ENCODE measurements around the gene PDE3A. TPM values are rescaled to one million over a fixed set of nuclear protein-coding genes. Genes with fewer than 3 reads are reported as not detected.

The PDE3A gene
- total RNA-seq, 1 experiment from 2014 or later = not detected

DNA sequence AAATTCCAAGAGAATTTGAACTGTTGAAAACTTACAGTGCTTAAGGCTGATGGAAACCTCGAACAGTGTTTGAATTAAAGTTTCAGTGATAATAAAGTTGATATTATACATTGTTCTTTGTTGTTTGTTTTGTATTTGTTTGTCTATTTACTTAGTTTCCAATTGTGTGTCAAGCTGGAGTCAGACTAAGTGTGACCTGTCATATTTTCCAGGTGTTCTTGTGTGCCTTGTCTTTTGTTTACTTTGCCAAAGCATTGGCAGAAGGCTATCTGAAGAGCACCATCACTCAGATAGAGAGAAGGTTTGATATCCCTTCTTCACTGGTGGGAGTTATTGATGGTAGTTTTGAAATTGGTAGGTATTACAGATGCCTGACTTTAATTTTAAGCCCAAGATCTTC is 332.8 kb downstream of the PDE3A start:
- no peak for DNase-seq (ENCODE audit: low spot score)

DNA sequence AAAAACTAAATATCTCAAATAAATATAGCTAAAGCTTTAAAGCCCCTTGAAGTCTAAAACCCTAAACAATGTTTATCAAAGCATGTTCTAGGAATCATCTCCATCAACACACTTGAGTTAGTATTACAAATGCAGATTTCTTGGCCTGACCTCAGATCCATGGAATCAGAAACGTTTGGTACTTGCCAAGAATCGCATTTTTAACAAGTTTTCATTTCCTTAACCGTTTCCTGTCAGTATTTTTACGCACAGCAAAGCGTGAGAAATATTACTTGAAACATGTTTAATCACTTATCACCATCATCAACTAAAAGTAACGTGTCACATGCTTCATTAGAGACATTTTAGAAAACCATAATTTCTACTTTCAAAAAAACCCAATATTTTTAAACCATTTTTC is 336.5 kb downstream of the PDE3A start:
- no peak for DNase-seq (ENCODE audit: low spot score)

DNA sequence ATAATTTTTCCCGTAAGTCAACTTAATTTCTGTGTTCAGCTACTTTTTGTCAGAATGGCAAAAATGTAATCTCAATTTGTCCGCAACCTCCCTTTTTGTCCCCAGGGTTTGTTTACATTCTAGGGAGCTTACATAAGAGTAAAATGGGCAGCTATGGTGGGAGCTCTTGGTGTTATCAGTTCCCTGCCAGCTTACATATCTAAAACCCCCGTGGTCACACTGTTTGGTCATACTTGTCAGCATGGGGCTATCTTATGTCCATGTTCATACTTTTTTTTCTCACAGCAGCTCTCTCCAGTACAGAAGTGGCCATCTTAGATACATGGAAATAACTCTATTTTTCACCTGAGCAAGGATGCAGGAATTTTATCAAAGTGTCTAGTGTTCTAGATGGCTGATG is 343.5 kb downstream of the PDE3A start:
- no peak for DNase-seq (ENCODE audit: low spot score)

DNA sequence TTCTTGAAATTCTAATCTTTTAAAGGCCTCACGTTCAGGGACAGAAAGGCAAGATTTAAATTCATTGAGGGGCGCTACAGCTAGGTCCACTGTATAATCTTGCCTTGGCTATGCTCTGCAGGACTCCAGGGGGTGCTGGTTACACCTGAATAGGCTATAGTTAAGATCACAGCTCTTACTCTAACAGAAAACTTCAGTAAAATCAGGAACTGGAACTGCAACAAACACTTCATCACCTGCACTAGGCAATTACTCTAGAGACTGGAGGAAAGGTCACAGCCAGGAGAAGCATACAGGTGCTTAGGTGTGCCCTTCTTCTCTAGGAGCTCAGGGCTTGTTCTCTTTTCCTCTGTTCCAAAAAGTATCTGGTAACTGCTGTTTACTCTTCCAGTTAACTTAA is 347.7 kb downstream of the PDE3A start:
- DNase-seq (ENCODE audit: low spot score) = no peak

DNA sequence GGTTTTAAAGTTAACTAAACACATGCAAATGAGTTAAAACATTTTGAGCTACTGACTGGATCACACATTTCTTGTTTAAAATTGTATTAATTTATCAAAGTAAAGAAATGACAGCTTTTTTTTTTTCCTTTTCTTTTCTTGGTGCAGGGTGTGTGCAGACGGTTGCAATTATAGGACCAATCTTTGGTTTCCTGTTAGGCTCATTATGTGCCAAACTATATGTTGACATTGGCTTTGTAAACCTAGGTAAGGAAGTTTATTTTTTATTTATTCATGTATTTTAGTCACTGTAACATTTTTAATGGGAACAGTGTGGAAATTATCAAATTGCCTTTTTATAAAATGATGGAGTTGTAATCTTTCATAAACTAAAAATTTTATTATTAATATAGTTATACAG is 348.6 kb downstream of the PDE3A start:
- DNase-seq (ENCODE audit: low spot score) = no peak

DNA sequence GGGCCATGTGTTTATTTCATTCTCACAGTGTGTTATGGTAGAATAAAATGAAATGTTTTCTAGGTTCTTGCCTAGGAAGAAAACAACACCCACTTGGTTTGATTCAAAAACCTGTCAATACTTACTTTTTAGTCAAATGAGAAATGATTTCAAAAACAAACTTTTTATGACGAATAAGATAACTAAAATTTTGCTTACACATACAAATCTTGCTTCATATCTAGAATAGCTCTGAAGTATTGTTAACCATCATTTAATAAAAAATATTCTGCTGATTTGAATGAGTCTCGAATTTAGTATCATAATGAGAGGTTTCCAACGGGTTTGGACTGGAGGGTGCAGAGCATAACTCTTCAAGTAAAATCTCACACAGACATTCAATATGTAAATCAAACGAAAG is 350.0 kb downstream of the PDE3A start:
- DNase-seq (ENCODE audit: low spot score) = no peak

DNA sequence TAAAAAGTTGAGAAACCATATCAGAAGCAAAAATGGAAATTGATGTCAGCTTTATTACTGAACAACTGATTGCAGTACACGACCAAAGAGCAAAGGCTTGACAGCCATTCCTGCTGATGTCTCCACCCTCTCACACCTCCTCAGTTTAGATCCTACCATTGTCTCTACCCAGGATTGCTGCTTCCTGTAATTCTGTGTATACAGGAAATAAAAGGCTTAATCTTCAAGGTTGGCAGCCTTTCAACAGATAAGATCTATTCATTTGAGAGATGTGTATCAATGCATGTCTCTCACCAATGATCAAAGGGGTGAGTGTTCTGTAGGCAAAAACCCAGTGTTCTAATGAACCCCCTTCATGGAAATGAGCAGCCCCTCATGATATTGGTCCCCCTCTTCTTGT is 353.8 kb downstream of the PDE3A start:
- DNase-seq (ENCODE audit: low spot score) = no peak

DNA sequence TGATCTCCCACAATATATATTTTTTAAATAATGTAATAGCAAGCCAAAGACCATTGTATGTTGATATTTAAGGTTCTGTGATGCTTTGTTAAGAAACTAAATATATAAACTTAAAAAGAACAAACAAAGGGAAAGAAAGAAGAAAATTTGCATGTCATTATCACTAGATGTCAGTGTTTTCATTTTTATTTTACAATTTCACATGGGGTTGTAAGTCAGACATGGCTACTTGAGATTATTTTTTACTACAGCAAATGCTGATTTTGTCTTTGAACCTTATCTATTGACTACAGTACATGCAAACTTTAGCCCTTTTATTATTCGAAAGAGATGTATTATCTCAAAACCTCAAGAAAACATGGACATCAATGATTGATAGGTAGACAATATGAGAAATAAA is 362.9 kb downstream of the PDE3A start:
- DNase-seq (ENCODE audit: low spot score) = peak; percentile 2
